WTC11 (cell line): ENCODE data around the gene ETFB. TPM values are rescaled to one million over a fixed set of nuclear protein-coding genes. Genes with fewer than 3 reads are reported as not detected.

Experiments
- AFF4 ChIP-seq: sonication (generic); formaldehyde crosslinking; IDR thresholded peaks from 2 replicates; pipeline ENCODE4 v1.8.1; 2023; ENCODE audit warnings: mild to moderate bottlenecking, missing genetic modification reagents, borderline replicate concordance
- ATF2 ChIP-seq: sonication (generic); formaldehyde crosslinking; IDR thresholded peaks from 2 replicates; pipeline ENCODE4 v1.8.1; 2022; ENCODE audit warnings: low read depth, missing genetic modification reagents, borderline replicate concordance
- CBFB ChIP-seq: sonication (generic); formaldehyde crosslinking; IDR thresholded peaks from 2 replicates; pipeline ENCODE4 v1.8.1; 2022; ENCODE audit warnings: mild to moderate bottlenecking, low read depth, missing genetic modification reagents
- CREM ChIP-seq: sonication (generic); formaldehyde crosslinking; IDR thresholded peaks from 2 replicates; pipeline ENCODE4 v1.8.1; 2022; ENCODE audit warnings: mild to moderate bottlenecking, missing genetic modification reagents, moderate library complexity
- FOXJ3 ChIP-seq: sonication (generic); formaldehyde crosslinking; IDR thresholded peaks from 2 replicates; pipeline ENCODE4 v1.9.0; 2021; ENCODE audit warnings: missing genetic modification reagents, mild to moderate bottlenecking, borderline replicate concordance
- GRHL2 ChIP-seq: fragments of 250-450 bp; sonication (Bioruptor Pico); IDR thresholded peaks from 2 replicates; pipeline ENCODE4 v1.8.0; 2022; ENCODE audit warnings: mild to moderate bottlenecking, moderate library complexity; ENCODE audit not compliant: insufficient replicate concordance, severe bottlenecking
- IRF1 ChIP-seq: sonication (generic); formaldehyde crosslinking; IDR thresholded peaks from 2 replicates; pipeline ENCODE4 v1.8.0; 2023; ENCODE audit warnings: missing genetic modification reagents
- JUN ChIP-seq: sonication (generic); formaldehyde crosslinking; IDR thresholded peaks from 2 replicates; pipeline ENCODE4 v1.8.0; 2023; ENCODE audit warnings: mild to moderate bottlenecking, missing genetic modification reagents
- NFATC4 ChIP-seq: fragments of 250-450 bp; sonication (Bioruptor Pico); IDR thresholded peaks from 2 replicates; pipeline ENCODE4 v1.9.0; 2021; ENCODE audit warnings: mild to moderate bottlenecking
- PREB ChIP-seq: sonication (generic); formaldehyde crosslinking; IDR thresholded peaks from 2 replicates; pipeline ENCODE4 v1.8.1; 2022; ENCODE audit warnings: mild to moderate bottlenecking, missing genetic modification reagents, moderate library complexity, borderline replicate concordance
- ZNF263 ChIP-seq: sonication (generic); formaldehyde crosslinking; IDR thresholded peaks from 2 replicates; pipeline ENCODE4 v1.8.1; 2022; ENCODE audit warnings: low read depth, mild to moderate bottlenecking, moderate library complexity, missing genetic modification reagents
- ZNF532 ChIP-seq: fragments of 250-450 bp; sonication (Bioruptor Pico); IDR thresholded peaks from 2 replicates; pipeline ENCODE4 v1.9.0; 2021; ENCODE audit warnings: mild to moderate bottlenecking, borderline replicate concordance
- ZSCAN18 ChIP-seq: fragments of 250-450 bp; sonication (Bioruptor Pico); IDR thresholded peaks from 2 replicates; pipeline ENCODE4 v2.1.2; 2022; ENCODE audit warnings: mild to moderate bottlenecking, moderate library complexity
- total RNA-seq: library from RNA; stranded (reverse); gene quantifications from 3 replicates; pipeline ENCODE4 v1.2.3, GENCODE V29; 2021

The ETFB gene
- total RNA-seq, 1 experiment from 2014 or later, result 60.6 TPM

GRCh38 chr19:51316688-51317087, 49.5 kb downstream of the ETFB start (continued):
- TF ChIP-seq NFATC4, result no peak
- TF ChIP-seq CREM (CRISPR knock-in tag), result no peak
- TF ChIP-seq ATF2, result no peak
- no peak for TF ChIP-seq ZSCAN18
- TF ChIP-seq ZNF532 (CRISPR knock-in tag), result no peak
- no peak for TF ChIP-seq CBFB (CRISPR knock-in tag)
- TF ChIP-seq JUN (CRISPR knock-in tag), result no peak
- TF ChIP-seq GRHL2 (CRISPR knock-in tag), result no peak
- no peak for TF ChIP-seq FOXJ3 (CRISPR knock-in tag)
- TF ChIP-seq ZNF263 (CRISPR knock-in tag), result no peak
- no peak for TF ChIP-seq PREB (CRISPR knock-in tag)
- TF ChIP-seq IRF1, result no peak
- TF ChIP-seq AFF4 (CRISPR knock-in tag), result no peak
